ENCODE measurements around the gene DUSP8.

The DUSP8 gene

DNA sequence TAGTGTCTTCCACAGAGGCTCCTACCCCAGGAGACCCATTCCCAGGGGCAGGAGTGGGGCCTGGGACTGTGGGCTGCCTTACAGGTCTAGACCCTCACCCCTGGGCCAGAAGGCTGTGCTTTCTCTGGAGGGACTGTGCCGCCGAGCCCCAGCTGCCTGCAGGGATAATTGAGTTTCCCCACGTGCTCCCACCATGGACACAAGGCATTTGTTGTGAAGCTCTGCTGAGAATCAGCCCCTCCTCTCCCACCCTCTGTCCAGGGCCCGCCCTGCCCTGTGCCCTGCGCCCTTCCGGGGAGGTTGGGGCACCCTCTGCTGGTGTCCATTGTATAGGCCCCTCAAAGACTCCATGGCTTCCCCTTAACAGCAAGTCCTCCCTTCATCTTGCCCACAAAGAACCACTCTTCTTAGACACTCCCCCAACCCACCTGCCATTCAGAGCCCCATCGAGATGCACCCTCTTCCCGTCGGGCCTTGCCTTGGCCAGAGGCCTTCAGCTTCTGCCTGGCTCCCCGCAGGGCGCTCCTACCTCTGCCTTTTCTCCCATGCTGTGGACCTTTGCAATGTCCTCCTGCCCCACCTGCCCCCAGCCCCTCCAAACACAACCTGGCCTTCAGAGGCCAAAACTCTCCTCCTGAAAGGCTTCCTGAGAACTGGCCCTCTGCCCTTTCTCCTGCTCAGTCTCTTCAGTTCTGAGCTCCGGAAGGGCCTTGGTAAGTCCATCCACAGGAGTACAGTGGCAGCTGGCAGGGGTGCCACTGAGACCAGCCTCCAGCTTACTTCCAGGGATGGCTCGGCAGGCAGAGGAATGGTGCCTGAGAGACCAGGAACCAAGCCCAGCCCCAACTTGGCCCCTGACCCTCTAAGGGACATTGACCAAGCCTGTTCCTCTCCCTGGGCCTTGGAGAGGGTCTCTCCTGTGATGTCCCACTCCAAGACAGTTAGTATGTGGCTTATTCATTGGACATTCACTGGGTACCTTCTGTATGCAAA is 22.4 kb downstream of the DUSP8 start:
- H3K27me3 ChIP-seq (ENCODE audit: insufficient read depth, poor library complexity, severe bottlenecking) = peaks cover 38% of the 10 kb centered on the region
- no peak overlapping the region for H3K27ac ChIP-seq (replicated peaks)
- no peak for TF ChIP-seq SPI1 (IDR thresholded peaks at IDR 0.05; ENCODE audit: borderline replicate concordance, low read depth)
- TF ChIP-seq GABPA (IDR thresholded peaks at IDR 0.05; ENCODE audit: low read depth) = no peak
- no peak for TF ChIP-seq POLR2AphosphoS5 (IDR thresholded peaks at IDR 0.05; ENCODE audit: low read depth)
- TF ChIP-seq, protein P1, sequence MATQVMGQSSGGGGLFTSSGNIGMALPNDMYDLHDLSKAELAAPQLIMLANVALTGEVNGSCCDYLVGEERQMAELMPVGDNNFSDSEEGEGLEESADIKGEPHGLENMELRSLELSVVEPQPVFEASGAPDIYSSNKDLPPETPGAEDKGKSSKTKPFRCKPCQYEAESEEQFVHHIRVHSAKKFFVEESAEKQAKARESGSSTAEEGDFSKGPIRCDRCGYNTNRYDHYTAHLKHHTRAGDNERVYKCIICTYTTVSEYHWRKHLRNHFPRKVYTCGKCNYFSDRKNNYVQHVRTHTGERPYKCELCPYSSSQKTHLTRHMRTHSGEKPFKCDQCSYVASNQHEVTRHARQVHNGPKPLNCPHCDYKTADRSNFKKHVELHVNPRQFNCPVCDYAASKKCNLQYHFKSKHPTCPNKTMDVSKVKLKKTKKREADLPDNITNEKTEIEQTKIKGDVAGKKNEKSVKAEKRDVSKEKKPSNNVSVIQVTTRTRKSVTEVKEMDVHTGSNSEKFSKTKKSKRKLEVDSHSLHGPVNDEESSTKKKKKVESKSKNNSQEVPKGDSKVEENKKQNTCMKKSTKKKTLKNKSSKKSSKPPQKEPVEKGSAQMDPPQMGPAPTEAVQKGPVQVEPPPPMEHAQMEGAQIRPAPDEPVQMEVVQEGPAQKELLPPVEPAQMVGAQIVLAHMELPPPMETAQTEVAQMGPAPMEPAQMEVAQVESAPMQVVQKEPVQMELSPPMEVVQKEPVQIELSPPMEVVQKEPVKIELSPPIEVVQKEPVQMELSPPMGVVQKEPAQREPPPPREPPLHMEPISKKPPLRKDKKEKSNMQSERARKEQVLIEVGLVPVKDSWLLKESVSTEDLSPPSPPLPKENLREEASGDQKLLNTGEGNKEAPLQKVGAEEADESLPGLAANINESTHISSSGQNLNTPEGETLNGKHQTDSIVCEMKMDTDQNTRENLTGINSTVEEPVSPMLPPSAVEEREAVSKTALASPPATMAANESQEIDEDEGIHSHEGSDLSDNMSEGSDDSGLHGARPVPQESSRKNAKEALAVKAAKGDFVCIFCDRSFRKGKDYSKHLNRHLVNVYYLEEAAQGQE (IDR thresholded peaks at IDR 0.05; ENCODE audit: insufficient replicate concordance, low read depth) = no peak
- TF ChIP-seq, protein P2, sequence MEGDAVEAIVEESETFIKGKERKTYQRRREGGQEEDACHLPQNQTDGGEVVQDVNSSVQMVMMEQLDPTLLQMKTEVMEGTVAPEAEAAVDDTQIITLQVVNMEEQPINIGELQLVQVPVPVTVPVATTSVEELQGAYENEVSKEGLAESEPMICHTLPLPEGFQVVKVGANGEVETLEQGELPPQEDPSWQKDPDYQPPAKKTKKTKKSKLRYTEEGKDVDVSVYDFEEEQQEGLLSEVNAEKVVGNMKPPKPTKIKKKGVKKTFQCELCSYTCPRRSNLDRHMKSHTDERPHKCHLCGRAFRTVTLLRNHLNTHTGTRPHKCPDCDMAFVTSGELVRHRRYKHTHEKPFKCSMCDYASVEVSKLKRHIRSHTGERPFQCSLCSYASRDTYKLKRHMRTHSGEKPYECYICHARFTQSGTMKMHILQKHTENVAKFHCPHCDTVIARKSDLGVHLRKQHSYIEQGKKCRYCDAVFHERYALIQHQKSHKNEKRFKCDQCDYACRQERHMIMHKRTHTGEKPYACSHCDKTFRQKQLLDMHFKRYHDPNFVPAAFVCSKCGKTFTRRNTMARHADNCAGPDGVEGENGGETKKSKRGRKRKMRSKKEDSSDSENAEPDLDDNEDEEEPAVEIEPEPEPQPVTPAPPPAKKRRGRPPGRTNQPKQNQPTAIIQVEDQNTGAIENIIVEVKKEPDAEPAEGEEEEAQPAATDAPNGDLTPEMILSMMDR (IDR thresholded peaks at IDR 0.05; ENCODE audit: insufficient read depth, low read length) = no peak
- DNase-seq (ENCODE audit: low read depth in 1 of 2, low spot score in 1 of 2) = no peak
- H3K4me3 ChIP-seq (replicated peaks; ENCODE audit: insufficient read depth, low read length) = no peak overlapping the region

GRCh38 chr11:1548221-1549070 is 23.6 kb downstream of the DUSP8 start:
- H3K27me3 ChIP-seq (ENCODE audit: insufficient read depth, poor library complexity, severe bottlenecking) = peaks cover 42% of the 10 kb centered on the region
- H3K4me3 ChIP-seq (replicated peaks; ENCODE audit: insufficient read depth, low read length) = peak overlapping the region; percentile 20
- TF ChIP-seq POLR2AphosphoS5 (IDR thresholded peaks at IDR 0.05; ENCODE audit: low read depth) (no peak), SPI1 (IDR thresholded peaks at IDR 0.05; ENCODE audit: borderline replicate concordance, low read depth) (no peak), GABPA (IDR thresholded peaks at IDR 0.05; ENCODE audit: low read depth) (no peak)
- TF ChIP-seq, protein P2 (IDR thresholded peaks at IDR 0.05; ENCODE audit: insufficient read depth, low read length) = no peak
- TF ChIP-seq, protein P1 (IDR thresholded peaks at IDR 0.05; ENCODE audit: insufficient replicate concordance, low read depth) = no peak
- H3K27ac ChIP-seq (replicated peaks) = no peak overlapping the region
- DNase-seq (ENCODE audit: low read depth in 1 of 2, low spot score in 1 of 2) = peak in 1 of 2 experiments; percentile 38

DNA sequence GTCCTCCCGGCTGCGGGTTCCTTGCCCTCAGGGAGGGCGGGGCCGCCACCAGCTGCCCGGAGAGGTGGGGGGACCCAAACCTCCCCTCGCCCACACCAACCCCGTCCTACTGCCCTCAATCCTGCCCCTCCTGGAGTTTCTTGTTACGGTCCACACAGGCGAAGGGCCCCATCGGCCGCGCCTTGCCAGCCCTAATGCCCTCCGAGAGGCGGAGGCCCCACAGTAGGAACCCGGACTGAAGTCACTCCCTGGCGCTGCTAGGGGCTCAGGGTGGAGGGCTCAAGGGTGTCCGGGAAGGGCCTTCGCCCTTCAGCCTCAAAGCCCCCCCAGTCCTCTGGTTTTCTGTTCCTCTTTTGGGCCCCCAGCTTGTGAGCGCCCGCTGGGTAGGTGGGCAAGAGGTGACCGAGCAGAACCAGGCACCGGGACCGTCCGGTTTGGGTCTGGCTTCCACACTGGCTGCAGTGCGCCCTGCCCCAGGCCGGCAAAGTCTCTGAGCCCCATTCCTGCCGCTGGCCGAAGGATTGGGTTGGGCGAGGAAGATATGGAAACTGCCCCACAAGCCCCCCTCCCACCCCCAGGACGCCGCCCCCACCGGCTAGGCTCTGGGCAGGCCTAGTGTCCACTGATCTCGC is 24.5 kb downstream of the DUSP8 start:
- TF ChIP-seq, protein P2 (IDR thresholded peaks at IDR 0.05; ENCODE audit: insufficient read depth, low read length) = no peak
- TF ChIP-seq, protein P1 (IDR thresholded peaks at IDR 0.05; ENCODE audit: insufficient replicate concordance, low read depth) = no peak
- no peak for TF ChIP-seq POLR2AphosphoS5 (IDR thresholded peaks at IDR 0.05; ENCODE audit: low read depth)
- H3K4me3 ChIP-seq (replicated peaks; ENCODE audit: insufficient read depth, low read length) = no peak overlapping the region

More for the DNA sequence above, 24.5 kb downstream of the DUSP8 start:
- Histone ChIP-seq H3K27ac (replicated peaks) (no peak overlapping the region), H3K27me3 (ENCODE audit: insufficient read depth, poor library complexity, severe bottlenecking) (peaks cover 44% of the 10 kb centered on the region)
- DNase-seq (ENCODE audit: low read depth in 1 of 2, low spot score in 1 of 2) = no peak
